IPS-NIHi11 (cell line): ENCODE results near the gene PBLD.

Experiments
- DNase-seq: peaks from one replicate; pipeline ENCODE4 v3.0.0; 2012; ENCODE audit warnings: mixed read lengths, low spot score

Gene PBLD

GRCh38 chr10:68332259-68333057 is at the start of gene PBLD:
TSS of gene PBLD (minus strand) at chr10:68332928. CDS start at chr10:68306844, 26,084 bp downstream.
- peak; percentile 66 for DNase-seq

GRCh38 chr10:68371604-68372003 is 38.9 kb upstream of the PBLD start:
- no peak for DNase-seq

- DNase-seq, result no peak
Measured at GRCh38 chr10:68367121-68367520, 34.4 kb upstream of the PBLD start.

GRCh38 chr10:68366600-68366999 is 33.9 kb upstream of the PBLD start:
- no peak for DNase-seq

DNA sequence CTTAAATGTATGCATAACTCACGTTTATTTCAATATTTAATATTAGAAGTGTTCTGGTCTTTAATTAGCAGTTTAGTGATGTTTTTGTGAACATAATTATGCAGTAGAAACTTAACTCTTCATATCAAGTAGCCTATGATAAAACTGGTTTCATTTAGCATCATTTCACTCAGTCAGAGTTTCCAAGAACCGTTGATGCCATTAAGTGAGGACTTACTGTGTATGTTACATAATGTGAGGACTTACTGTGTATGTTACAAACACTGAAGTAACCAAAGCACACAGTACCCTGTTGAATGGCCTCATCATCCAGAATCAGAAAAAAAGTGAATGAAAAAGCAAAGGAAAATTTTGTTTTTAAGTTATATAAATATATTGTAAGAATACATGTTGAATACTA is 32.9 kb upstream of the PBLD start:
- DNase-seq, result no peak

DNA sequence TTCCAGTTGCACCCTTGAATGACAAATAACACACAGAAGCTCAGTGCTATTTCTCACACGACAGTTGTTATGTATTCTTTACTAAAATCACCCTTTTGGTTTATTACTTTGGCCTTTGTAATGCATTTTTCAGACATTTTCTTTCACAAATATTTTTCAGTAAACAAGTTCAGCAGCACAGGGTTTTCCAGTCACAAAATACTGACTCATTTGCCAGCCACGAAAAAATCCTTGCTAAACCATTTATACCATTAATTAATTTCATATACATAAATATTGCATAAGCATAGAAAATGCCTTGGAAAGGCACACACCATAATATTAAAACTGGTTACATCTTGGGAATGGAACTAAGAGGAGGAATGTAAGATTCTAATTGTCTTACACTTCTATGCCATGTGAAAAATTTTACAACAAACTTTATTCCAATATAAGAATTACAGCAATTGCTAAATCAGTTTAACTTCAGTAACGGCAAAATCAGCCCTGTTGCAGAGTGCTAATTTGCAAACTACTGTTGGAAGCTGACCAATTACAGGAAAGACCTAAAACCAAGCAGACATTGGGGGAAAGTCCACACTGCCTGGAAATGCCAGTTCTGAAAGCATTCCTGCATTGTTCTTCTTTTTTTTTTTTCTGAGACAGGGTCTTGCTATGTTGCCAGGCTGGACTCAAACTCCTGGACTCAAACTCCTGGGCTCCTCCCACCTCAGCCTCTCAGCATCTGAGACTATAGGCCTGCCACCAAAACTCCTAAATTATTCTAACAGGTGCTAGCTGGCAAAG is 31.6 kb upstream of the PBLD start:
- DNase-seq, result no peak

GRCh38 chr10:68362590-68362989 is 29.9 kb upstream of the PBLD start:
- no peak for DNase-seq

DNA sequence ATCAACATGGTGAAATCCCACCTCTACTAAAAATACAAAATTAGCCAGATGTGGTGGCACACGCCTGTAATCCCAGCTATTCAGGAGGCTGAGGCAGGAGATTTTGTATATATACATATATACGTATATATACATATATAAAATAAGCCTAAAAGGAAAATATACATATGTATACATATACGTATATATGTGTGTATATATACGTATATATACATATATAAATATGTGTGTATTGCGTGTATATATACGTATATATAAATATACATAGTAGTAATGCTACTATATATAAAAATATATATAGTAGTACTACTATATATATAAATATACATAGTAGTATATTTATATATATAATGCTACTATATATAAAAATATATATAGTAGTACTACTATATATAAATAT is 26.5 kb upstream of the PBLD start:
- no peak for DNase-seq

- DNase-seq, result no peak
Measured at GRCh38 chr10:68353537-68353936, 20.8 kb upstream of the PBLD start.

DNA sequence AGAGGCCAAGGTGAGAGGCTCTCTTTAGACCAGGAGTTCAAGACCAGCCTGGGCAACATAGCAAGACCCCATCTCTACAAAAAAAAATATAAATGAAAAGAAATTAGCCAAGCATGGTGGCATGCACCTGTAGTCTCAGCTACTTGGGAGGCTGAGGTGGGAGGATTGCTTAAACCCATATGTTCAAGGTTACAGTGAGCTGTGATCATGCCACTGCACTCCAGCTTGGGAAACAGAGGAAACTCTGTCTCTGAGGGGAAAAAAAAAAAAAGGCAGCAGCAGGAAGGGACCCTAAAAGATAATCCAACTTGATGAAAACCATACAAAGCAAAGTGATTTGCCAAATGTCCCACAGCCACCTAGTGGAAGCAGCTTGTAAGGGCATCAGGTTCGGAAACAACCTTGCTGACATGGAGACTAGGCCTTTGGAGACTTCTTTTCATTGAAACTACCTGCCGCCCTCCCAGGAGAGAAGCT is 15.6 kb upstream of the PBLD start:
- DNase-seq, result peak; percentile 75

DNA sequence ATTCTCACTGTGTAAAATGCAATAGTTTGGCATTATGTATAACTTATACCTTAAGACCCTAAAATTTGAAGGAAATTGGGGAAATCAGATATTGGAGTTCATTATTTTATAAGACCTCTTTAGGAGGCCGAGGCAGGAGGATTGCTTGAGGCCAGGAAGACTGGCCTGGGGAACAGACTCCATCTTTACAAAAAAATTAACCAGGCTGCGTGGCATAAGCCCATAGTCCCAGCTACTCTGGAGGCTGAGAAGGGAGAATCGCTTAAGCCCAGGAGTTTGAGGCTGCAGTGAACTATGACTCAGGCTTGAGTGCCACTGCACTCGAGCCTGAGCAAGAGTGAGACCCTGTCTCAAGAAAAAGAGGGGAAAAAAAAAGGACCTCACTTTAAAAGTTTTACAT is 14.0 kb upstream of the PBLD start:
- DNase-seq, result no peak

GRCh38 chr10:68345621-68346020 is 12.9 kb upstream of the PBLD start:
- no peak for DNase-seq

- DNase-seq, result no peak
Measured at GRCh38 chr10:68342909-68343516, 10.3 kb upstream of the PBLD start.

GRCh38 chr10:68340358-68341080 is 7.8 kb upstream of the PBLD start:
- DNase-seq, result no peak

- DNase-seq, result no peak
Measured at GRCh38 chr10:68336754-68337351, 4.1 kb upstream of the PBLD start.

DNA sequence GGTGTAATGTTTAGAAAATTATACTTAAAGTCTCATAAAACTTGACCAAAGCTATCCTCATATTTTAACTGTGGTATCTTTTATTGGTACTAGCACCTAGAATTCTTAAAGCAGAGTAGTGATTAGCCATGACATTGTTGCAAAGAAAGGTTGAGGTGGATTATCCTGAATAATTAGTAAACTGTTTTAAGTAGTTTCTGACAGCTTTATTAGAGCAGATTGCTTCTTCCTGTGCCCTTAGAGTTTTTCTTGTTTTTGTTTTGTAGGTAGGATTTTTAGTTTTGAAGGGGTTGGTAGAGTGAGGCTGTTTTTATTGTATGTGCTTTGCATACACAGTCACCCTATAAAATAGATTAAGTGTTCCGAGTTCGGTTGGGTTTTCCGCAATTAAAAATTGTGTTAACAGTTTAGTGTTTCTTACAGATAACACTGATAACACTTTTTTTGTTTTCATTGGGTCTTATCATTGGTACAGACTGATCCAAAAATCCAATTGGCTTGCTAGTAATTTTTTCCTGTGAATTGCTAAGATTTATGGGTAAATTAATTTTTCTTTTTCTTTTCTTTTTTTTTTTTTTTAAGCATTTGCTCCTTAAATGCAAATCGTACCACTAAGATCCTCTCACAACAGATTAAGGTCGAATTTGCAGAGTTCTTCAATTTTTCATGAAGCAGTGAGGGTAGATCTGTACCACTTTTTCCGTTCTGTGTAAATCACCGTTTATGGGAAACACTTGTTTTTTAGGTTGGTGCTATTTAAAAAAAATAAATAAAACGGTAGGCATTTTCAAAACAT is 2.1 kb upstream of the PBLD start:
- DNase-seq, result no peak

DNA sequence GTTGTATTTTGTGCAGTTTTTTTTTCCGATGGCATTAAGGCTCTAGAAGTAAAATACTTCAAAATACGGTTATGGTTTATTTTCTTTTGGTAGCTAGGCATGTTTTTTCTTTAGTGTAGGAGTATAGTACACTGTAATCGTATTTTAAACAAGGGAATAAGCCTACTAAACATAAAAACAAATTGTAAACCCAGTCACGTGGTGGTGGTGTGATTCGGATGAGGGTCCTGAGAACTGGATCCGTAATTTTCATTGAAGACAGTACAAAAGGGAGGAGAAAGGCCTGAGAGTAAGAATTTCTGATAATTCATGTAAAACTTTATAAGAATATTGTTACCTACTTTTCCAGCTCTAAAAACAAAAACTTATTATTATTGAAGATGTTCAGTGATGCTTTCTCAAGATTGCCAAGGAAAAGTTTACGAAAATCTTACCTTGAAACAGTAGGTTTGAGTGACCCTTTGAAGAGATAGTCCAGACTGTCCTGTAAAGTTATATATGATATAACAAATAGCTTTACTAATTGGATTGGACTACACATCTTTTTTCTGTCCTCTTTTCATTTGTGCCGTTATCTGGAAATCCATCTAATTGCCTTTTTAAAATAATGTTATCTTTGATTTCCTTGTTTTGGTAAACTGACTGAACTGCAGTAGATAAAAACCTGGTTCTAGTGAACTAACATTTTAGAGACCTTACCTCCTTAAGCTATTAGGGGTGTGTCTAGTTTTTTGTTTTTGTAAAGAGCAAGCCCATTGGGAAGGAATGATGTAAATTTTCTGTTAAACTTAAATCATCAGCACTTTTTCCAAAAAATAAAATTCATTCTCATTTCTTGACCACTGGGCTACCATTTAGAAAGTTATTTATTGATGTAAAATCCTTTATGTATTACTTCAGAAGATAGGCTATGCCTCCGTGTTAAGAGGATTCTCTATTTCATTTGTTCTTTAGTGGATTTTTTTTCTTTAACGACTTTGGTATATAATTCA is 1.0 kb upstream of the PBLD start:
- no peak for DNase-seq

DNA sequence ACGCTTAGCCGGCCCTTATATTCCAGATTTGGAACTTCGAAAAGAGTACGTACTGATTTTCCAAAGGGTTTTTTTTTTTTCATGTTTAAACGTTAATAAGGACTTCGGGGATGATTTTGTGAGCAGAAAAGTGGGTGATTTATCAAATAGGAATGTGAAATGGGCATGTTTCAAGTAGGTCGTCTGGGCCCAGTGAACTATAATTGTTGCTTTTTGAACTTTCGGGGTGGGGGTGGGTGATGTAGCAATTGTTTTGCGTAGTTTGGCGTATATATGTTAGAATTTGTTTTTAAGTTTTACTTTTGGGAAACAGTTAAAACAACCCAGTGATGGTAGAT is 299 bp upstream of the PBLD start:
- no peak for DNase-seq

GRCh38 chr10:68331455-68332258 is 1.1 kb downstream of the PBLD start, which contains the start of gene HNRNPH3:
TSS of gene HNRNPH3 (plus strand) at chr10:68332064. CDS start at chr10:68337222, 5,158 bp downstream.
- DNase-seq, result peak; percentile 94
